MM.1S (cell line): Measurements from ENCODE around the gene API5.

ENCODE experiments used
- DNase-seq: peaks from one replicate; pipeline ENCODE4 v3.0.0-alpha.2; 2015
- H2AFZ ChIP-seq: fragments of 300-600 bp; sonication (generic); 2 replicates; pipeline ENCODE4 v1.6.0; 2016; ENCODE audit warnings: antibody characterized with exemption, low read length
- H3F3A ChIP-seq: fragments of 300-600 bp; sonication (generic); 2 replicates; pipeline ENCODE4 v1.6.1; 2016; ENCODE audit warnings: mild to moderate bottlenecking, antibody characterized with exemption, low read length, moderate library complexity, mixed read lengths; ENCODE audit not compliant: insufficient read depth
- H3K27ac ChIP-seq: fragments of 300-600 bp; sonication (generic); 2 replicates; pipeline ENCODE4 v1.5.1; 2016; ENCODE audit warnings: mild to moderate bottlenecking, low read length
- H3K27me3 ChIP-seq: fragments of 300-600 bp; sonication (generic); replicated peaks from 2 replicates; pipeline ENCODE4 v1.6.0; 2016; ENCODE audit warnings: low read length; ENCODE audit not compliant: insufficient read depth
- H3K36me3 ChIP-seq: fragments of 300-600 bp; sonication (generic); replicated peaks from 2 replicates; pipeline ENCODE4 v1.6.1; 2016; ENCODE audit warnings: mild to moderate bottlenecking, low read length, mixed read lengths; ENCODE audit not compliant: insufficient read depth
- H3K4me1 ChIP-seq: fragments of 300-600 bp; sonication (generic); 2 replicates; pipeline ENCODE4 v1.6.1; 2016; ENCODE audit warnings: low read length, mixed read lengths
- H3K4me2 ChIP-seq: fragments of 300-600 bp; sonication (generic); 2 replicates; pipeline ENCODE4 v1.6.0; 2016; ENCODE audit warnings: low read depth, low read length
- H3K4me3 ChIP-seq: fragments of 300-600 bp; sonication (generic); 2 replicates; pipeline ENCODE4 v1.5.1; 2016; ENCODE audit warnings: low read length, mixed read lengths
- H3K79me2 ChIP-seq: fragments of 300-600 bp; sonication (generic); 2 replicates; pipeline ENCODE4 v1.6.1; 2016; ENCODE audit warnings: mixed run types, low read length, mixed read lengths
- H3K9ac ChIP-seq: fragments of 300-600 bp; sonication (generic); 2 replicates; pipeline ENCODE4 v1.6.1; 2016; ENCODE audit warnings: low read length, mixed read lengths
- H3K9me2 ChIP-seq: fragments of 300-600 bp; sonication (generic); replicated peaks from 2 replicates; pipeline ENCODE4 v1.6.1; 2016; ENCODE audit warnings: mild to moderate bottlenecking, low read length, mixed read lengths; ENCODE audit not compliant: insufficient read depth
- H3K9me3 ChIP-seq: fragments of 300-600 bp; sonication (generic); replicated peaks from 2 replicates; pipeline ENCODE4 v1.6.1; 2016; ENCODE audit warnings: mild to moderate bottlenecking, low read length, mixed read lengths; ENCODE audit not compliant: insufficient read depth
- H4K20me1 ChIP-seq: fragments of 300-600 bp; sonication (generic); 2 replicates; pipeline ENCODE4 v1.6.1; 2016; ENCODE audit warnings: mild to moderate bottlenecking, low read length, moderate library complexity, mixed read lengths; ENCODE audit not compliant: insufficient read depth
- EZH2 ChIP-seq: fragments of 300-600 bp; sonication (generic); optimal IDR thresholded peaks from 2 replicates; pipeline ENCODE3; 2017; ENCODE audit warnings: low read depth, mild to moderate bottlenecking, antibody characterized with exemption, low read length, mixed read lengths
- EZH2phosphoT487 ChIP-seq: fragments of 300-600 bp; sonication (generic); IDR thresholded peaks from 2 replicates; pipeline ENCODE4 v1.6.1; 2018; ENCODE audit warnings: antibody characterized with exemption, low read length
- TF ChIP-seq, protein P1 (sequence below): fragments of 300-600 bp; sonication (generic); IDR thresholded peaks from 2 replicates; pipeline ENCODE4 v1.5.1; 2016; ENCODE audit warnings: antibody characterized with exemption, low read length, mixed read lengths

The API5 gene

GRCh38 chr11:43376594-43376993 lies 64.8 kb downstream of the API5 start:
- no peaks in the 10 kb centered on the region; the same call in none of the 2 replicates for H3K36me3 ChIP-seq
- H3K4me2 ChIP-seq: no peak overlapping the region
- peaks cover 53% of the 10 kb centered on the region for H3K79me2 ChIP-seq
- H3F3A ChIP-seq: no peaks in the 10 kb centered on the region
- no peak overlapping the region for H3K4me3 ChIP-seq
- no peaks in the 10 kb centered on the region for H4K20me1 ChIP-seq
- no peak for DNase-seq
- no peaks in the 10 kb centered on the region for H3K9me2 ChIP-seq
- H2AFZ ChIP-seq: no peak overlapping the region
- H3K9ac ChIP-seq: no peak overlapping the region
- no peaks in the 10 kb centered on the region for H3K4me1 ChIP-seq
- no peaks in the 10 kb centered on the region for H3K9me3 ChIP-seq
- no peak overlapping the region for H3K27ac ChIP-seq
- TF ChIP-seq EZH2 (no peak), EZH2phosphoT487 (no peak)
- TF ChIP-seq, protein P1, sequence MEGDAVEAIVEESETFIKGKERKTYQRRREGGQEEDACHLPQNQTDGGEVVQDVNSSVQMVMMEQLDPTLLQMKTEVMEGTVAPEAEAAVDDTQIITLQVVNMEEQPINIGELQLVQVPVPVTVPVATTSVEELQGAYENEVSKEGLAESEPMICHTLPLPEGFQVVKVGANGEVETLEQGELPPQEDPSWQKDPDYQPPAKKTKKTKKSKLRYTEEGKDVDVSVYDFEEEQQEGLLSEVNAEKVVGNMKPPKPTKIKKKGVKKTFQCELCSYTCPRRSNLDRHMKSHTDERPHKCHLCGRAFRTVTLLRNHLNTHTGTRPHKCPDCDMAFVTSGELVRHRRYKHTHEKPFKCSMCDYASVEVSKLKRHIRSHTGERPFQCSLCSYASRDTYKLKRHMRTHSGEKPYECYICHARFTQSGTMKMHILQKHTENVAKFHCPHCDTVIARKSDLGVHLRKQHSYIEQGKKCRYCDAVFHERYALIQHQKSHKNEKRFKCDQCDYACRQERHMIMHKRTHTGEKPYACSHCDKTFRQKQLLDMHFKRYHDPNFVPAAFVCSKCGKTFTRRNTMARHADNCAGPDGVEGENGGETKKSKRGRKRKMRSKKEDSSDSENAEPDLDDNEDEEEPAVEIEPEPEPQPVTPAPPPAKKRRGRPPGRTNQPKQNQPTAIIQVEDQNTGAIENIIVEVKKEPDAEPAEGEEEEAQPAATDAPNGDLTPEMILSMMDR: no peak
- no peaks in the 10 kb centered on the region for H3K27me3 ChIP-seq

DNA sequence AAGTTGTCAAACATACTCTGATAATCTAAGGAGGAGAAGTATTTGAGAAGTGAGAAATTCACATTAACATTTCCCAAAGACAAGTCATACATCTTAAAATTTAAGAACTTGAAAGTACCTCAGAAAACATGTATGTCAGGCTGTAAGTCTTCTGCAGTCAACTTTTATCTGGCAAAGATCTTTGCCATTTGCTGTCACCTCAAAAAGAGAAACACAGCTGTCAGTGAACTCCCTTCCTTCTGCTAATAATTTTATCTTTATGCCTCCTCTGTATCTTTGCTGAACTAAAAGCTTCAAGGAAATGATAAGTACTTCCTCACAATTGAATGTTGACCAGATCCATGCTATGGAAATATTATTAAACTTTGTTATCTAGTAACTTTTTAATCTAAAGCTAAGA lies 65.6 kb downstream of the API5 start:
- Histone ChIP-seq H3K27ac (no peak overlapping the region), H2AFZ (no peak overlapping the region), H4K20me1 (no peaks in the 10 kb centered on the region), H3K4me1 (no peaks in the 10 kb centered on the region), H3K4me3 (no peak overlapping the region), H3K79me2 (peaks cover 49% of the 10 kb centered on the region), H3K9ac (no peak overlapping the region), H3K9me2 (no peaks in the 10 kb centered on the region), H3K4me2 (no peak overlapping the region), H3K27me3 (no peaks in the 10 kb centered on the region), H3F3A (no peaks in the 10 kb centered on the region), H3K36me3 (no peaks in the 10 kb centered on the region; the same call in 1 of the 2 replicates), H3K9me3 (no peaks in the 10 kb centered on the region)
- TF ChIP-seq, protein P1: no peak
- no peak for TF ChIP-seq EZH2
- TF ChIP-seq EZH2phosphoT487: no peak
- DNase-seq: no peak

- Histone ChIP-seq H3K79me2 (peaks cover 40% of the 10 kb centered on the region), H3K36me3 (no peaks in the 10 kb centered on the region; the same call in 1 of the 2 replicates), H4K20me1 (no peaks in the 10 kb centered on the region)
Observed at GRCh38 chr11:43378897-43379296, 67.1 kb downstream of the API5 start.

More at GRCh38 chr11:43378897-43379296, 67.1 kb downstream of the API5 start:
- TF ChIP-seq EZH2 (no peak), EZH2phosphoT487 (no peak)
- TF ChIP-seq, protein P1: no peak
- Histone ChIP-seq H2AFZ (no peak overlapping the region), H3K9me3 (no peaks in the 10 kb centered on the region), H3K9me2 (no peaks in the 10 kb centered on the region), H3F3A (no peaks in the 10 kb centered on the region), H3K4me1 (no peaks in the 10 kb centered on the region), H3K4me3 (no peak overlapping the region), H3K4me2 (no peak overlapping the region), H3K27ac (no peak overlapping the region), H3K27me3 (no peaks in the 10 kb centered on the region), H3K9ac (no peak overlapping the region)
- no peak for DNase-seq
